Ovary (tissue), 10 donors: ENCODE results near the gene LSM2. TPM values are rescaled to one million over a fixed set of nuclear protein-coding genes. Genes with fewer than 3 reads are reported as not detected.
A peak's percentile ranks its signal among the peaks of the same experiment; 100 is the strongest.
"Not testable (repeated sequence)": the region's sequence is repeated elsewhere in the genome, so short reads cannot be mapped to it uniquely, and the experiment has no call there.

Experiments
- DNase-seq, 5 donors: peaks; one replicate each; pipeline ENCODE4 v3.0.0-alpha.2; 2019 to 2020
- H3K27ac ChIP-seq, 2 donors: fragments of 200-600 bp; one replicate each; pipeline versions ENCODE4 v1.5.1 to v1.8.0; 2019 to 2022
- H3K27me3 ChIP-seq: fragments of 200-600 bp; one replicate; pipeline ENCODE4 v1.8.0; 2022
- H3K36me3 ChIP-seq: fragments of 200-600 bp; sonication (generic); one replicate; pipeline ENCODE4 v1.5.1; 2019
- H3K4me1 ChIP-seq: one replicate; pipeline ENCODE4 v1.8.1; 2013; ENCODE audit warnings: mild to moderate bottlenecking, moderate library complexity; ENCODE audit not compliant: insufficient read depth
- H3K4me3 ChIP-seq: fragments of 200-600 bp; sonication (generic); one replicate; pipeline ENCODE4 v1.5.1; 2017
- H3K9me3 ChIP-seq, 2 donors: fragments of 200-600 bp in 1 of 2; sonication (generic) in 1 of 2; one replicate each; pipeline versions ENCODE4 v1.5.1 to v1.8.1; 2013 to 2019; ENCODE audit warnings: mild to moderate bottlenecking in 1 of 2, moderate library complexity in 1 of 2
- CTCF ChIP-seq, 3 donors: fragments of 450-650 bp in 2 of 3; fragments of 200-600 bp in 1 of 3; IDR thresholded peaks; one replicate each; pipeline versions ENCODE4 v1.5.1 to v1.8.0; 2016 to 2022; ENCODE audit warnings: antibody characterized with exemption in 3 of 3, mild to moderate bottlenecking in 1 of 3
- EP300 ChIP-seq: sonication (generic); formaldehyde crosslinking; IDR thresholded peaks from one replicate; pipeline ENCODE4 v1.6.1; 2017; ENCODE audit warnings: antibody characterized with exemption
- POLR2A ChIP-seq: fragments of 450-650 bp; IDR thresholded peaks from one replicate; pipeline ENCODE4 v1.6.1; 2017; ENCODE audit warnings: antibody characterized with exemption, mild to moderate bottlenecking, moderate library complexity
- WGBS, 3 donors: extraction: QIAGEN DNeasy Blood & Tissue Kit in 1 of 3; methylation state at CpG; one replicate each; pipeline versions ENCODE4 v1.1.5 to v1.1.7; 2013 to 2017; 5-methylcytosine and 5-hydroxymethylcytosine counted together
- intact Hi-C, 4 donors: fragments of 100-400 bp; cut with DNase I; formaldehyde crosslinking; loops; one replicate each; pipeline versions ENCODE4 v1.11.0 to v1.15.1; 2022 to 2023
- long read RNA-seq, 3 donors: library from polyadenylated mRNA in 2 of 3; unstranded in 2 of 3; transcript quantifications; one replicate each; pipeline ENCODE4 v2.0.0 and lab custom pipeline, GENCODE V29; 2021 to 2026
- polyA plus RNA-seq, 2 donors: library from polyadenylated mRNA; stranded (reverse); fragments of 200-250 nt in 1 of 2; fragments of 350-450 nt in 1 of 2; fragmentation: Illumina TruSeq in 1 of 2; extraction: RNeasy Lipid Tissue Mini Kit (QIAGEN cat#74804) in 1 of 2; gene quantifications; one replicate each; pipeline ENCODE4 v1.2.3, GENCODE V29; 2013 to 2014
- total RNA-seq, 7 donors: library from RNA; depleted of rRNA in 2 of 7; stranded (reverse); fragments of >200 nt in 2 of 7; fragmentation: NEBNext Ultra II Directional in 3 of 7; extraction: Animal tissue kit (Norgen Biotek cat#: 25700) in 3 of 7; gene quantifications; one replicate each; pipeline versions ENCODE4 v1.1.0 to v1.2.4, GENCODE V29; 2016 to 2023
- donor health status: DM: no; HTN: no; CAD: no; lungs with moderate emphysema.
- donor health status: DM: no; HTN: no; CAD: no.
- donor health status: Bipolar disorder and iron deficiency.
- donor health status: DM: yes; HTN: yes; CAD: no.
- donor health status: DM: no; HTN: no; CAD: no.
- donor health status: DM: yes; HTN: yes; CAD: no.

Gene LSM2
- total RNA-seq = 10 to 100 TPM; 35.9 to 58.3 (median 47.5) TPM
- 10 to 100 TPM; 51.2 to 90.7 TPM for polyA plus RNA-seq
- long read RNA-seq, donor 1, transcript LSM2-208 (5 exons, 876 nt) = major isoform, 18 of 20 reads
- long read RNA-seq, donor 1, partial matches to known transcripts = 0 of 20 reads
- long read RNA-seq, donor 1, other reads (novel, unspliced or antisense) = 1 of 20 reads
- long read RNA-seq, donor 2, transcript LSM2-208 (5 exons, 876 nt) = major isoform, 53 of 57 reads
- long read RNA-seq, donor 2, partial matches to known transcripts = 0 of 57 reads
- long read RNA-seq, donor 2, other reads (novel, unspliced or antisense) = 0 of 57 reads
- long read RNA-seq, donor 3, transcript LSM2-208 (5 exons, 876 nt) = major isoform, 34 of 41 reads
- long read RNA-seq, donor 3, partial matches to known transcripts = 3 of 41 reads
- long read RNA-seq, donor 3, other reads (novel, unspliced or antisense) = 3 of 41 reads

- 0 to 1% (median 1%) methylated on average over 51 of the region's 51 CpGs for WGBS, 3 donors
- intact Hi-C loops = no loop called here
- Histone ChIP-seq H3K4me1 (no peaks in the 10 kb centered on the region), H3K27me3 (no peaks in the 10 kb centered on the region), H3K4me3 (peak within 1 kb of the TSS; percentile 82), H3K9me3 (no peaks in the 10 kb centered on the region), H3K36me3 (no peaks in the 10 kb centered on the region), H3K27ac (peak within 1 kb of the TSS; percentile 87 to 88)
- peak; percentile 98 for DNase-seq
- TF ChIP-seq CTCF (IDR thresholded peaks at IDR 0.05) (peak in 1 of 3 donors; percentile 57), POLR2A (peak; percentile 86), EP300 (peak; percentile 44)
These were observed at the start of gene LSM2 for GRCh38 chr6:31806470-31807272. Gene LSM2 (minus strand): TSS chr6:31806966. CDS start chr6:31806757, 209 bp downstream.

GRCh38 chr6:31851980-31852718 lies 45.4 kb upstream of the LSM2 start:
- H3K9me3 ChIP-seq, H3K27me3 ChIP-seq, DNase-seq, H3K4me1 ChIP-seq, intact Hi-C loops, H3K4me3 ChIP-seq, H3K36me3 ChIP-seq, H3K27ac ChIP-seq: not testable (repeated sequence)
- WGBS, 3 donors = 82 to 86% (median 85%) methylated on average over 20 to 35 of the region's 35 CpGs

- intact Hi-C loops = no loop called here
- WGBS, 3 donors = 43 to 66% (median 54%) methylated on average over 2 of the region's 2 CpGs
- no peak overlapping the region for H3K27ac ChIP-seq
- no peaks in the 10 kb centered on the region for H3K27me3 ChIP-seq
- no peaks in the 10 kb centered on the region for H3K9me3 ChIP-seq
- DNase-seq = no peak
- H3K4me1 ChIP-seq = no peaks in the 10 kb centered on the region
- no peak overlapping the region for H3K4me3 ChIP-seq
- no peaks in the 10 kb centered on the region for H3K36me3 ChIP-seq
- TF ChIP-seq POLR2A = no peak
- TF ChIP-seq CTCF (IDR thresholded peaks at IDR 0.05) = no peak
- TF ChIP-seq EP300 = no peak
These were observed 44.7 kb upstream of the LSM2 start for GRCh38 chr6:31851485-31851832.

GRCh38 chr6:31850765-31851484 lies 44.2 kb upstream of the LSM2 start:
- Histone ChIP-seq H3K4me3 (no peak overlapping the region), H3K27me3 (no peaks in the 10 kb centered on the region), H3K9me3 (no peaks in the 10 kb centered on the region), H3K4me1 (no peaks in the 10 kb centered on the region), H3K27ac (no peak overlapping the region), H3K36me3 (no peaks in the 10 kb centered on the region)
- intact Hi-C loops = no loop called here
- TF ChIP-seq EP300 = no peak
- TF ChIP-seq POLR2A = no peak
- no peak for TF ChIP-seq CTCF (IDR thresholded peaks at IDR 0.05)
- 91 to 95% (median 94%) methylated on average over 2 of the region's 2 CpGs for WGBS, 3 donors
- no peak for DNase-seq
